Right lobe of liver (tissue), 6 donors: ENCODE measurements around the gene HEY2. TPM values are rescaled to one million over a fixed set of nuclear protein-coding genes. Genes with fewer than 3 reads are reported as not detected.

Source experiments
- ATAC-seq, 4 donors: fragments of 200-7000 bp; cut with Tn5 transposase; one replicate each; pipeline ENCODE4 v1.9.1; 2020; ENCODE audit warnings: mild to moderate bottlenecking in 4 of 4, moderate library complexity in 4 of 4
- DNase-seq, 3 donors: peaks; one replicate each; pipeline ENCODE4 v3.0.0-alpha.2; 2020
- H3K27ac ChIP-seq, 3 donors: fragments of 200-600 bp; one replicate each; pipeline ENCODE4 v1.8.0; 2022
- H3K27me3 ChIP-seq, 2 donors: fragments of 200-600 bp; one replicate each; pipeline ENCODE4 v1.8.0; 2022
- H3K36me3 ChIP-seq, 4 donors: fragments of 200-600 bp; sonication (generic) in 1 of 4; one replicate each; pipeline versions ENCODE4 v1.5.1 to v1.8.0; 2017 to 2022; ENCODE audit warnings: control low read depth in 1 of 4
- H3K4me1 ChIP-seq, 4 donors: fragments of 200-600 bp; sonication (generic) in 1 of 4; one replicate each; pipeline versions ENCODE4 v1.5.1 to v1.8.0; 2017 to 2022; ENCODE audit warnings: control low read depth in 1 of 4
- H3K4me3 ChIP-seq, 3 donors: fragments of 200-600 bp; one replicate each; pipeline ENCODE4 v1.8.0; 2022
- H3K9me3 ChIP-seq, 4 donors: fragments of 200-600 bp; sonication (generic) in 1 of 4; one replicate each; pipeline versions ENCODE4 v1.5.1 to v1.8.0; 2017 to 2022; ENCODE audit warnings: control low read depth in 1 of 4
- CTCF ChIP-seq, 4 donors: fragments of 200-600 bp in 3 of 4; fragments of 450-650 bp in 1 of 4; IDR thresholded peaks; one replicate each; pipeline versions ENCODE4 v1.5.1 to v1.8.0; 2016 to 2022; ENCODE audit warnings: antibody characterized with exemption in 4 of 4, mild to moderate bottlenecking in 2 of 4
- POLR2A ChIP-seq: fragments of 450-650 bp; IDR thresholded peaks from one replicate; pipeline ENCODE4 v1.6.1; 2017; ENCODE audit warnings: antibody characterized with exemption, mild to moderate bottlenecking
- WGBS: methylation state at CpG from one replicate; pipeline ENCODE4 v1.1.6; 2018; ENCODE audit warnings: low coverage, low lambda C conversion rate; ENCODE audit not compliant: insufficient coverage; ENCODE audit errors: missing lambda C conversion rate; 5-methylcytosine and 5-hydroxymethylcytosine counted together
- intact Hi-C, 2 donors: fragments of 100-400 bp; cut with DNase I; formaldehyde crosslinking; loops; one replicate each; pipeline versions ENCODE4 v1.11.2 to v1.14.1; 2022
- total RNA-seq, 6 experiments: library from RNA; depleted of rRNA in 2 of 6; stranded (reverse); fragments of >200 nt in 2 of 6; fragmentation: NEBNext Ultra II Directional in 3 of 6; extraction: Animal tissue kit (Norgen Biotek cat#: 25700) in 3 of 6; gene quantifications; one replicate each; pipeline versions ENCODE4 v1.1.0 to v1.2.4, GENCODE V29; 2016 to 2023
- donor health status: DM: no; HTN: yes; CAD: no.
- donor health status: DM: no; HTN: no; CAD: no.
- donor health status: DM: no; HTN: no; CAD: no.
- donor health status: DM: no; HTN: yes; CAD: no.
- donor health status: DM: no; HTN: yes; CAD: no.

Gene HEY2
- total RNA-seq, 6 experiments from 2014 or later = 0.74 to 2.6 (median 1.6) TPM

GRCh38 chr6:125749865-125750691 is 646 bp downstream of the HEY2 start:
- no peaks in the 10 kb centered on the region for H3K27me3 ChIP-seq
- peak in 2 of 4 donors; percentile 1 to 2 for ATAC-seq
- peaks cover 0 to 43% (median 4%) of the 10 kb centered on the region in 4 donors for H3K4me1 ChIP-seq
- no peaks in the 10 kb centered on the region for H3K9me3 ChIP-seq
- H3K4me3 ChIP-seq = peak overlapping the region; percentile 68 to 78 (median 75)
- peak; percentile 42 to 62 (median 57) for DNase-seq
- 1% methylated on average over 25 of the region's 35 CpGs for WGBS
- intact Hi-C loops = no loop called here
- H3K36me3 ChIP-seq = no peaks in the 10 kb centered on the region
- H3K27ac ChIP-seq = peak overlapping the region; percentile 69 to 97 (median 93)
- TF ChIP-seq POLR2A = no peak
- no peak for TF ChIP-seq CTCF (IDR thresholded peaks at IDR 0.05)

GRCh38 chr6:125750692-125751333 is 1.4 kb downstream of the HEY2 start:
- DNase-seq (no peak), ATAC-seq (no peak)
- WGBS = 8% methylated on average over 4 of the region's 4 CpGs
- Histone ChIP-seq H3K4me1 (peaks cover 0 to 37% (median 4%) of the 10 kb centered on the region in 4 donors), H3K9me3 (no peaks in the 10 kb centered on the region), H3K27ac (peak overlapping the region in 2 of 3 donors; percentile 93 to 97), H3K36me3 (no peaks in the 10 kb centered on the region), H3K4me3 (peak overlapping the region in 2 of 3 donors; percentile 75 to 78), H3K27me3 (no peaks in the 10 kb centered on the region)
- intact Hi-C loops = no loop called here
- TF ChIP-seq POLR2A = no peak
- no peak for TF ChIP-seq CTCF (IDR thresholded peaks at IDR 0.05)

GRCh38 chr6:125751334-125751916 is 2.0 kb downstream of the HEY2 start:
- Histone ChIP-seq H3K4me1 (peaks cover 0 to 32% (median 4%) of the 10 kb centered on the region in 4 donors), H3K27ac (peak overlapping the region in 2 of 3 donors; percentile 27 to 97), H3K27me3 (no peaks in the 10 kb centered on the region), H3K4me3 (peak overlapping the region in 2 of 3 donors; percentile 75 to 78), H3K9me3 (no peaks in the 10 kb centered on the region), H3K36me3 (no peaks in the 10 kb centered on the region)
- TF ChIP-seq POLR2A = no peak
- no peak for TF ChIP-seq CTCF (IDR thresholded peaks at IDR 0.05)
- intact Hi-C loops = no loop called here
- WGBS = 19% methylated on average over 6 of the region's 6 CpGs
- ATAC-seq (no peak), DNase-seq (no peak)

GRCh38 chr6:125752773-125753172 is 3.3 kb downstream of the HEY2 start:
- Histone ChIP-seq H3K27me3 (no peaks in the 10 kb centered on the region), H3K9me3 (no peaks in the 10 kb centered on the region), H3K4me1 (peaks cover 0 to 32% (median 4%) of the 10 kb centered on the region in 4 donors), H3K27ac (peak overlapping the region; percentile 16 to 71 (median 56)), H3K36me3 (no peaks in the 10 kb centered on the region), H3K4me3 (peak overlapping the region in 2 of 3 donors; percentile 14 to 23)
- no peak for DNase-seq
- 33% methylated on average over 2 of the region's 2 CpGs for WGBS
- no peak for ATAC-seq
- intact Hi-C loops = no loop called here
- TF ChIP-seq POLR2A = no peak
- no peak for TF ChIP-seq CTCF (IDR thresholded peaks at IDR 0.05)
